ENCODE results near the gene KRT222. TPM values are rescaled to one million over a fixed set of nuclear protein-coding genes. Genes with fewer than 3 reads are reported as not detected.

KRT222 gene
- total RNA-seq, 1 experiment from 2014 or later = not detected

- intact Hi-C loops (cut with micrococcal nuclease; ENCODE audit: unreplicated experiment) = no loop called here
- Mint-ChIP-seq H3K4me3 (ENCODE audit: unreplicated experiment) (peak overlapping the region; percentile 83), H3K9me3 (ENCODE audit: unreplicated experiment) (no peaks in the 10 kb centered on the region), H3K27me3 (ENCODE audit: insufficient read depth, unreplicated experiment) (no peaks in the 10 kb centered on the region), H3K36me3 (ENCODE audit: insufficient read depth, unreplicated experiment) (peaks cover 46% of the 10 kb centered on the region), H3K4me1 (ENCODE audit: low read depth, unreplicated experiment) (peaks cover 10% of the 10 kb centered on the region), H3K27ac (ENCODE audit: unreplicated experiment) (peak overlapping the region; percentile 97)
- Histone ChIP-seq H3K27me3 (replicated peaks; ENCODE audit: control insufficient read depth, insufficient read depth, low read length) (no peaks in the 10 kb centered on the region), H3K36me3 (ENCODE audit: control insufficient read depth, insufficient read depth, low read length) (no peaks in the 10 kb centered on the region; the same call in 1 of the 2 replicates), H3K9me3 (no peaks in the 10 kb centered on the region), H3K4me3 (ENCODE audit: low read depth, low read length) (peak overlapping the region; percentile 93), H3K4me1 (peaks cover 12% of the 10 kb centered on the region)
- peak in 1 of 2 experiments; percentile 41 for DNase-seq
- TF ChIP-seq CTCF (IDR thresholded peaks at IDR 0.05; ENCODE audit: insufficient read depth in 1 of 2, low read depth in 1 of 2, low read length in 1 of 2, severe bottlenecking in 1 of 2, unreplicated experiment in 1 of 2) = no peak
- POLR2A ChIA-PET = interaction anchor here (0.6 to 1.1 kb wide), 7 partner anchors 44 to 1742 kb away, joined by 3 to 6 read pairs (median 3); no protein-coding TSS in a partner anchor
- CTCF ChIA-PET = interaction anchor here (0.6 to 1.8 kb wide), 5 partner anchors 27 to 1495 kb away, joined by 3 to 6 read pairs (median 4); partner anchors contain the start of gene PLXDC1
- TSS peak; percentile 51 for BruUV-seq (replicated peaks)
These were observed 18.0 kb downstream of the KRT222 start for GRCh38 chr17:40646791-40647623.

- intact Hi-C loops (cut with micrococcal nuclease; ENCODE audit: unreplicated experiment) = no loop called here
- no peak overlapping the region for H3K4me3 ChIP-seq (ENCODE audit: low read depth, low read length)
- BruUV-seq (replicated peaks) = no TSS peak
- Mint-ChIP-seq H3K36me3 (ENCODE audit: insufficient read depth, unreplicated experiment) (peaks cover 53% of the 10 kb centered on the region), H3K27me3 (ENCODE audit: insufficient read depth, unreplicated experiment) (no peaks in the 10 kb centered on the region), H3K4me1 (ENCODE audit: low read depth, unreplicated experiment) (peaks cover 10% of the 10 kb centered on the region), H3K4me3 (ENCODE audit: unreplicated experiment) (no peak overlapping the region), H3K9me3 (ENCODE audit: unreplicated experiment) (no peaks in the 10 kb centered on the region), H3K27ac (ENCODE audit: unreplicated experiment) (no peak overlapping the region)
- H3K4me1 ChIP-seq = peaks cover 12% of the 10 kb centered on the region
- H3K27me3 ChIP-seq (replicated peaks; ENCODE audit: control insufficient read depth, insufficient read depth, low read length) = no peaks in the 10 kb centered on the region
- ChIA-PET CTCF (interaction anchor here (0.7 to 1.3 kb wide), 2 partner anchors 26 to 53 kb away, joined by 3 to 6 read pairs; no protein-coding TSS in a partner anchor), POLR2A (interaction anchor here (0.7 to 1.1 kb wide), 2 partner anchors 134 to 1042 kb away, joined by 3 read pairs; no protein-coding TSS in a partner anchor)
- no peak for TF ChIP-seq CTCF (IDR thresholded peaks at IDR 0.05; ENCODE audit: insufficient read depth in 1 of 2, low read depth in 1 of 2, low read length in 1 of 2, severe bottlenecking in 1 of 2, unreplicated experiment in 1 of 2)
- H3K36me3 ChIP-seq (ENCODE audit: control insufficient read depth, insufficient read depth, low read length) = no peaks in the 10 kb centered on the region; the same call in 1 of the 2 replicates
- DNase-seq = no peak
- no peaks in the 10 kb centered on the region for H3K9me3 ChIP-seq
These were observed 19.0 kb downstream of the KRT222 start for GRCh38 chr17:40645943-40646342.

- Histone ChIP-seq H3K27me3 (replicated peaks; ENCODE audit: control insufficient read depth, insufficient read depth, low read length) (no peaks in the 10 kb centered on the region), H3K36me3 (ENCODE audit: control insufficient read depth, insufficient read depth, low read length) (peaks cover 1% of the 10 kb centered on the region; the same call in 1 of the 2 replicates), H3K4me3 (ENCODE audit: low read depth, low read length) (no peak overlapping the region), H3K9me3 (no peaks in the 10 kb centered on the region), H3K4me1 (peaks cover 12% of the 10 kb centered on the region)
- Mint-ChIP-seq H3K36me3 (ENCODE audit: insufficient read depth, unreplicated experiment) (peaks cover 59% of the 10 kb centered on the region), H3K27me3 (ENCODE audit: insufficient read depth, unreplicated experiment) (no peaks in the 10 kb centered on the region), H3K9me3 (ENCODE audit: unreplicated experiment) (no peaks in the 10 kb centered on the region), H3K4me3 (ENCODE audit: unreplicated experiment) (peak overlapping the region; percentile 27), H3K4me1 (ENCODE audit: low read depth, unreplicated experiment) (peaks cover 10% of the 10 kb centered on the region), H3K27ac (ENCODE audit: unreplicated experiment) (no peak overlapping the region)
- intact Hi-C loops (cut with micrococcal nuclease; ENCODE audit: unreplicated experiment) = no loop called here
- no peak for DNase-seq
- CTCF ChIA-PET = interaction anchor here (0.7 kb wide), 1 partner anchor 54 kb away, joined by 3 read pairs; no protein-coding TSS in a partner anchor
- BruUV-seq (replicated peaks) = no TSS peak
- POLR2A ChIA-PET = no interaction called here
- TF ChIP-seq CTCF (IDR thresholded peaks at IDR 0.05; ENCODE audit: insufficient read depth in 1 of 2, low read depth in 1 of 2, low read length in 1 of 2, severe bottlenecking in 1 of 2, unreplicated experiment in 1 of 2) = no peak
These were observed 19.7 kb downstream of the KRT222 start for GRCh38 chr17:40645291-40645690.
